ENCODE results near the gene GRB10.
A peak's percentile ranks its signal among the peaks of the same experiment; 100 is the strongest.

GRB10 gene

DNA sequence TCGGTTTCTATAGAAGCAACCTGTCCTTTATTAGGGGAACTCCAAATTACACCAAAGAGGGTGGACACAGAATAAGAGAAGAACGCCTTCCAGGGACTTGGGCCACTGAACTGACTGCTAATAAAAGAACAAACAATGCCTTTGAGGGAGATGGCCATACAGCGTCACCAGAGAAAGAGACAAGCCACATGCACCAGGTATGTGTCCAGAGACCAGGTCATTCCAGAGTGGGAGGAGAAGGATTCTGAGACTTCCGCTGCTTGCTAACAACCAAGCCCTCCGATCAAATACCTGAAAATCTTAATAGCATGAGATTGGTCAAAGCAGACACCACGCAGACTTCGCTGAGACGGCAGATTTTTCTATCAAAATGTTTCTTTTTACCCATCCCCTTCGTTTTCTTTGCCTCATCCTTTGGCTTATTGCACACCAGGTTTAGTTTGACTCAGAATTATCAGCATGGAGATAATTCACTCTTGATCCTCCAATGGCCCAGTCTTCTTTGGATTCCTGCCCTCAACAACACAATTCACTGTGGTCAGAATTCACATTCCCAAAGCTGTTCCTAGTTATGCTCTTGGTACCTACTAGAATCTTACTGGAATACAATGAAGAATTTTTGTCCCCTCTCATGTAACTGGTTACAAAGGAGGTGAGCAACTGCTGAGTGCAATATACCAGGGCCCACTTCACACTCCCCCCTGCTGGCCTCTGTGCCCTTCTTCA is 130.1 kb downstream of the GRB10 start:
- no peaks in the 10 kb centered on the region for H4K20me1 ChIP-seq (ENCODE audit: insufficient read depth, low read length)
- no peak for DNase-seq
- TF ChIP-seq CTCF (IDR thresholded peaks at IDR 0.05; ENCODE audit: borderline replicate concordance, extremely low read depth, low read length, poor library complexity, severe bottlenecking), result peak; percentile 12
- no peak for TF ChIP-seq EZH2 (IDR thresholded peaks at IDR 0.05; ENCODE audit: borderline replicate concordance, low read depth, low read length, severe bottlenecking)

GRCh38 chr7:50651271-50651989 is 131.3 kb downstream of the GRB10 start:
- ATAC-seq (ENCODE audit: insufficient read depth, low read depth), result no peak

More for the DNA sequence above, 130.1 kb downstream of the GRB10 start:
- H2AFZ ChIP-seq (ENCODE audit: low read depth, low read length), result no peak overlapping the region
- H3K36me3 ChIP-seq (ENCODE audit: insufficient read depth, low read length), result no peaks in the 10 kb centered on the region
- H3K79me2 ChIP-seq (ENCODE audit: insufficient read depth, low read length), result no peaks in the 10 kb centered on the region
- no peaks in the 10 kb centered on the region for H3K9me3 ChIP-seq (ENCODE audit: insufficient read depth, low read length, severe bottlenecking)
- H3K27ac ChIP-seq (ENCODE audit: low read length), result no peak overlapping the region
- H3K9ac ChIP-seq (ENCODE audit: low read depth, low read length), result no peak overlapping the region
- H3K4me2 ChIP-seq (ENCODE audit: insufficient read depth, low read length), result no peak overlapping the region
- no peak for ATAC-seq (ENCODE audit: insufficient read depth, low read depth)
- H3K4me1 ChIP-seq (ENCODE audit: insufficient read depth, low read length), result no peaks in the 10 kb centered on the region
- H3K4me3 ChIP-seq (ENCODE audit: low read depth in 1 of 2, low read length in 2 of 2), result no peak overlapping the region
- H3K27me3 ChIP-seq (ENCODE audit: insufficient read depth, low read length, poor library complexity), result peaks cover 44% of the 10 kb centered on the region

DNA sequence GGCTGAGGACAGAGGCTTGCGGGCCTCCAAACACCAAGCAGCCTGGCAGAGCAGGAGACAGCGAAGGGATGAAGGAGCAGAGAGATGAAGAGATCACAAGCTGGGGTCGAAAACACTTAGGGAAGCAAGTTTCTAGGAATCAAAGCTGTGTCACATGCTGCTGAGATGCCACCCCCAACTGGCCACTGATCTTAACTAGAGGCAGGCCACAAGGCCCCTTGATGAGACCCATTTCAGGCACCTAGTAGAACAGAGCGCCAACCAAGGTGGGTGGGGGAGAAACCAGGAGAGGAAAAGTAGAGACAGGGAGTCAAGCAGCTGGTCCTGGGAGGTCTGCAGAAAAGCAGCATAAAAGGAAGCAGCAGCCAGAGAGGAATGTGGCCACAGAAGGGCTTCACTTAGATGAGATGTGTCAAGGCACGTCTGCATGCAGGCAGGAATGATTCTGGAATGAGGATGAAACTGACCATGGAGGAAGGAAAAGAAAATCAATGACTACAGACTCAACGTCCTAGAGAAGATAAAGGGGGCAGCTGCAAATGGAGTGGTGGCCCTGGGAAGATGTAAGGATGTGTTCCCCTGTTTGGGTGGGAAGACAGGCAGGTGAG is 132.5 kb downstream of the GRB10 start:
- no peak overlapping the region for H3K4me2 ChIP-seq (ENCODE audit: insufficient read depth, low read length)
- no peak overlapping the region for H3K27ac ChIP-seq (ENCODE audit: low read length)
- no peak for ATAC-seq (ENCODE audit: insufficient read depth, low read depth)
- no peaks in the 10 kb centered on the region for H3K36me3 ChIP-seq (ENCODE audit: insufficient read depth, low read length)
- TF ChIP-seq CTCF (IDR thresholded peaks at IDR 0.05; ENCODE audit: borderline replicate concordance, extremely low read depth, low read length, poor library complexity, severe bottlenecking), result no peak
- TF ChIP-seq EZH2 (IDR thresholded peaks at IDR 0.05; ENCODE audit: borderline replicate concordance, low read depth, low read length, severe bottlenecking), result no peak
- no peak overlapping the region for H3K4me3 ChIP-seq (ENCODE audit: low read depth in 1 of 2, low read length in 2 of 2)
- no peaks in the 10 kb centered on the region for H4K20me1 ChIP-seq (ENCODE audit: insufficient read depth, low read length)
- DNase-seq, result no peak
- H3K79me2 ChIP-seq (ENCODE audit: insufficient read depth, low read length), result no peaks in the 10 kb centered on the region
- H2AFZ ChIP-seq (ENCODE audit: low read depth, low read length), result no peak overlapping the region
- no peaks in the 10 kb centered on the region for H3K9me3 ChIP-seq (ENCODE audit: insufficient read depth, low read length, severe bottlenecking)
- peaks cover 43% of the 10 kb centered on the region for H3K27me3 ChIP-seq (ENCODE audit: insufficient read depth, low read length, poor library complexity)
- H3K9ac ChIP-seq (ENCODE audit: low read depth, low read length), result no peak overlapping the region
- H3K4me1 ChIP-seq (ENCODE audit: insufficient read depth, low read length), result no peaks in the 10 kb centered on the region

More at GRCh38 chr7:50651271-50651989, 131.3 kb downstream of the GRB10 start:
- TF ChIP-seq EZH2 (IDR thresholded peaks at IDR 0.05; ENCODE audit: borderline replicate concordance, low read depth, low read length, severe bottlenecking) (no peak), CTCF (IDR thresholded peaks at IDR 0.05; ENCODE audit: borderline replicate concordance, extremely low read depth, low read length, poor library complexity, severe bottlenecking) (no peak)
- H3K4me1 ChIP-seq (ENCODE audit: insufficient read depth, low read length), result no peaks in the 10 kb centered on the region
- H3K9me3 ChIP-seq (ENCODE audit: insufficient read depth, low read length, severe bottlenecking), result no peaks in the 10 kb centered on the region
- no peak overlapping the region for H2AFZ ChIP-seq (ENCODE audit: low read depth, low read length)
- no peaks in the 10 kb centered on the region for H3K79me2 ChIP-seq (ENCODE audit: insufficient read depth, low read length)
- no peak for DNase-seq
- no peak overlapping the region for H3K4me2 ChIP-seq (ENCODE audit: insufficient read depth, low read length)
- H3K27ac ChIP-seq (ENCODE audit: low read length), result no peak overlapping the region
- no peak overlapping the region for H3K4me3 ChIP-seq (ENCODE audit: low read depth in 1 of 2, low read length in 2 of 2)
- no peaks in the 10 kb centered on the region for H3K36me3 ChIP-seq (ENCODE audit: insufficient read depth, low read length)
- H3K27me3 ChIP-seq (ENCODE audit: insufficient read depth, low read length, poor library complexity), result peaks cover 47% of the 10 kb centered on the region
- H3K9ac ChIP-seq (ENCODE audit: low read depth, low read length), result no peak overlapping the region
- H4K20me1 ChIP-seq (ENCODE audit: insufficient read depth, low read length), result no peaks in the 10 kb centered on the region
